K562 (cell line): Measurements from ENCODE around the gene TMEM72. TPM values are rescaled to one million over a fixed set of nuclear protein-coding genes. Genes with fewer than 3 reads are reported as not detected.

Experiments used
- HNRNPL ChIP-seq: fragments of 200-400 bp; formaldehyde crosslinking; IDR thresholded peaks from 2 replicates; pipeline ENCODE4 v1.6.1; 2017; ENCODE audit warnings: low read depth, mild to moderate bottlenecking, low read length
- polyA plus RNA-seq, 8 experiments: library from polyadenylated mRNA; depleted of rRNA in 4 of 8; stranded (reverse) in 5 of 8; unstranded in 3 of 8; fragments of >200 nt; fragmentation: Nextera tagmentation in 2 of 8; fragmentation: Illumina TruSeq in 1 of 8; extraction: Ambion mirVana in 2 of 8; extraction: Trizol in 1 of 8; gene quantifications; 2 replicates each; pipeline versions ENCODE4 v1.2.1 to v1.2.3, GENCODE V29; 2011 to 2014; ENCODE audit warnings: inconsistent platforms in 1 of 8, missing spikeins in 1 of 8
- total RNA-seq, 7 experiments: library from RNA; depleted of rRNA in 6 of 7; stranded (reverse); fragments of >200 nt in 6 of 7; fragmentation: Illumina TruSeq in 2 of 7; extraction: Trizol in 2 of 7; gene quantifications; 2 replicates each; pipeline versions ENCODE4 v1.2.1 to v1.2.3, GENCODE V29; 2011 to 2021; ENCODE audit warnings: low replicate concordance in 1 of 7
- TF ChIP-seq, protein P1 (sequence below): fragments of 250-450 bp; sonication (Bioruptor Pico); IDR thresholded peaks from 2 replicates; pipeline ENCODE4 v1.5.0; 2021; ENCODE audit warnings: mild to moderate bottlenecking, borderline replicate concordance
- TF ChIP-seq, protein P2 (sequence below), 3 experiments: IDR thresholded peaks in 2 of 3; conservative IDR thresholded peaks in 1 of 3; 2 replicates each; pipeline ENCODE4 v1.5.1; 2011 to 2012; ENCODE audit warnings: low read length in 3 of 3, mild to moderate bottlenecking in 3 of 3, control low read depth in 2 of 3, improper control_type of control experiment in 1 of 3, inconsistent platforms in 1 of 3, low read depth in 1 of 3, mixed read lengths in 1 of 3, moderate library complexity in 1 of 3; ENCODE audit not compliant: insufficient read depth in 2 of 3
- TF ChIP-seq, protein P3 (sequence below), 2 experiments: fragments of 450-650 bp; IDR thresholded peaks; 2 replicates each; pipeline ENCODE4 v1.6.1; 2016; ENCODE audit warnings: mild to moderate bottlenecking in 2 of 2, borderline replicate concordance in 1 of 2, low read depth in 1 of 2, moderate library complexity in 1 of 2
- TF ChIP-seq, protein P4 (sequence below), 2 experiments: fragments of 450-650 bp; formaldehyde crosslinking in 1 of 2; IDR thresholded peaks; 2 replicates each; pipeline versions ENCODE4 v1.4.0 to v1.6.1; 2014 to 2020; ENCODE audit warnings: mild to moderate bottlenecking in 2 of 2, borderline replicate concordance in 1 of 2, low read depth in 1 of 2

Gene TMEM72
- total and polyA plus RNA-seq, 9 of the 15 experiments (the other 6 are each of a cell fraction or from before 2014, with no cell fraction given) = not detected

DNA sequence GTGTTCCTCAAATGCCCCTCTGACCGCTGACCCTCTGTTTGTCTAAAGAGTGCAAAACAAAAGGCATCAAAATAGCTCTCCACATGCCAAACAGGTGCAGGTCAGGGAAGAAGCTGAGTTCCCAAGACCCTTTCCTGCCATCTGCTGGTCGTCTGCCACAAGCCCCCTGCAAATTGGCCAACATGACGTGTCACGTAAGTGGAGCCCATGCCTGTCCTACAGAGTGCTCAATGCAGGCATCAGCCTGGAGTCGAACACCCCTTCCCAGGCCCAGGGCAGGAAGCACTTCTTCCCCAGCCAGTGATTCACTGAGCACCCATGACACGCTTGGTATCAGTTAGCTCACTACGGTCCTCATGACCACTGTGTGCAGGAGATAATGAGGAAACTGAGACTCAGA lies 14.1 kb downstream of the TMEM72 start (continued):
- TF ChIP-seq, protein P1, sequence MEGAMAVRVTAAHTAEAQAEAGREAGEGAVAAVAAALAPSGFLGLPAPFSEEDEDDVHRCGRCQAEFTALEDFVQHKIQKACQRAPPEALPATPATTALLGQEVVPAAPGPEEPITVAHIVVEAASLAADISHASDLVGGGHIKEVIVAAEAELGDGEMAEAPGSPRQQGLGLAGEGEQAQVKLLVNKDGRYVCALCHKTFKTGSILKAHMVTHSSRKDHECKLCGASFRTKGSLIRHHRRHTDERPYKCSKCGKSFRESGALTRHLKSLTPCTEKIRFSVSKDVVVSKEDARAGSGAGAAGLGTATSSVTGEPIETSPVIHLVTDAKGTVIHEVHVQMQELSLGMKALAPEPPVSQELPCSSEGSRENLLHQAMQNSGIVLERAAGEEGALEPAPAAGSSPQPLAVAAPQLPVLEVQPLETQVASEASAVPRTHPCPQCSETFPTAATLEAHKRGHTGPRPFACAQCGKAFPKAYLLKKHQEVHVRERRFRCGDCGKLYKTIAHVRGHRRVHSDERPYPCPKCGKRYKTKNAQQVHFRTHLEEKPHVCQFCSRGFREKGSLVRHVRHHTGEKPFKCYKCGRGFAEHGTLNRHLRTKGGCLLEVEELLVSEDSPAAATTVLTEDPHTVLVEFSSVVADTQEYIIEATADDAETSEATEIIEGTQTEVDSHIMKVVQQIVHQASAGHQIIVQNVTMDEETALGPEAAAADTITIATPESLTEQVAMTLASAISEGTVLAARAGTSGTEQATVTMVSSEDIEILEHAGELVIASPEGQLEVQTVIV (CRISPR knock-in tag) = no peak
- TF ChIP-seq, protein P2, sequence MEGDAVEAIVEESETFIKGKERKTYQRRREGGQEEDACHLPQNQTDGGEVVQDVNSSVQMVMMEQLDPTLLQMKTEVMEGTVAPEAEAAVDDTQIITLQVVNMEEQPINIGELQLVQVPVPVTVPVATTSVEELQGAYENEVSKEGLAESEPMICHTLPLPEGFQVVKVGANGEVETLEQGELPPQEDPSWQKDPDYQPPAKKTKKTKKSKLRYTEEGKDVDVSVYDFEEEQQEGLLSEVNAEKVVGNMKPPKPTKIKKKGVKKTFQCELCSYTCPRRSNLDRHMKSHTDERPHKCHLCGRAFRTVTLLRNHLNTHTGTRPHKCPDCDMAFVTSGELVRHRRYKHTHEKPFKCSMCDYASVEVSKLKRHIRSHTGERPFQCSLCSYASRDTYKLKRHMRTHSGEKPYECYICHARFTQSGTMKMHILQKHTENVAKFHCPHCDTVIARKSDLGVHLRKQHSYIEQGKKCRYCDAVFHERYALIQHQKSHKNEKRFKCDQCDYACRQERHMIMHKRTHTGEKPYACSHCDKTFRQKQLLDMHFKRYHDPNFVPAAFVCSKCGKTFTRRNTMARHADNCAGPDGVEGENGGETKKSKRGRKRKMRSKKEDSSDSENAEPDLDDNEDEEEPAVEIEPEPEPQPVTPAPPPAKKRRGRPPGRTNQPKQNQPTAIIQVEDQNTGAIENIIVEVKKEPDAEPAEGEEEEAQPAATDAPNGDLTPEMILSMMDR (IDR thresholded peaks at IDR 0.05 in 2 of 3, conservative IDR thresholded peaks at IDR 0.05 in 1 of 3; ENCODE audit: insufficient read depth in 2 of 3, low read depth in 1 of 3, low read length in 3 of 3) = peak; percentile 65 to 73 (median 70)
- TF ChIP-seq, protein P3, sequence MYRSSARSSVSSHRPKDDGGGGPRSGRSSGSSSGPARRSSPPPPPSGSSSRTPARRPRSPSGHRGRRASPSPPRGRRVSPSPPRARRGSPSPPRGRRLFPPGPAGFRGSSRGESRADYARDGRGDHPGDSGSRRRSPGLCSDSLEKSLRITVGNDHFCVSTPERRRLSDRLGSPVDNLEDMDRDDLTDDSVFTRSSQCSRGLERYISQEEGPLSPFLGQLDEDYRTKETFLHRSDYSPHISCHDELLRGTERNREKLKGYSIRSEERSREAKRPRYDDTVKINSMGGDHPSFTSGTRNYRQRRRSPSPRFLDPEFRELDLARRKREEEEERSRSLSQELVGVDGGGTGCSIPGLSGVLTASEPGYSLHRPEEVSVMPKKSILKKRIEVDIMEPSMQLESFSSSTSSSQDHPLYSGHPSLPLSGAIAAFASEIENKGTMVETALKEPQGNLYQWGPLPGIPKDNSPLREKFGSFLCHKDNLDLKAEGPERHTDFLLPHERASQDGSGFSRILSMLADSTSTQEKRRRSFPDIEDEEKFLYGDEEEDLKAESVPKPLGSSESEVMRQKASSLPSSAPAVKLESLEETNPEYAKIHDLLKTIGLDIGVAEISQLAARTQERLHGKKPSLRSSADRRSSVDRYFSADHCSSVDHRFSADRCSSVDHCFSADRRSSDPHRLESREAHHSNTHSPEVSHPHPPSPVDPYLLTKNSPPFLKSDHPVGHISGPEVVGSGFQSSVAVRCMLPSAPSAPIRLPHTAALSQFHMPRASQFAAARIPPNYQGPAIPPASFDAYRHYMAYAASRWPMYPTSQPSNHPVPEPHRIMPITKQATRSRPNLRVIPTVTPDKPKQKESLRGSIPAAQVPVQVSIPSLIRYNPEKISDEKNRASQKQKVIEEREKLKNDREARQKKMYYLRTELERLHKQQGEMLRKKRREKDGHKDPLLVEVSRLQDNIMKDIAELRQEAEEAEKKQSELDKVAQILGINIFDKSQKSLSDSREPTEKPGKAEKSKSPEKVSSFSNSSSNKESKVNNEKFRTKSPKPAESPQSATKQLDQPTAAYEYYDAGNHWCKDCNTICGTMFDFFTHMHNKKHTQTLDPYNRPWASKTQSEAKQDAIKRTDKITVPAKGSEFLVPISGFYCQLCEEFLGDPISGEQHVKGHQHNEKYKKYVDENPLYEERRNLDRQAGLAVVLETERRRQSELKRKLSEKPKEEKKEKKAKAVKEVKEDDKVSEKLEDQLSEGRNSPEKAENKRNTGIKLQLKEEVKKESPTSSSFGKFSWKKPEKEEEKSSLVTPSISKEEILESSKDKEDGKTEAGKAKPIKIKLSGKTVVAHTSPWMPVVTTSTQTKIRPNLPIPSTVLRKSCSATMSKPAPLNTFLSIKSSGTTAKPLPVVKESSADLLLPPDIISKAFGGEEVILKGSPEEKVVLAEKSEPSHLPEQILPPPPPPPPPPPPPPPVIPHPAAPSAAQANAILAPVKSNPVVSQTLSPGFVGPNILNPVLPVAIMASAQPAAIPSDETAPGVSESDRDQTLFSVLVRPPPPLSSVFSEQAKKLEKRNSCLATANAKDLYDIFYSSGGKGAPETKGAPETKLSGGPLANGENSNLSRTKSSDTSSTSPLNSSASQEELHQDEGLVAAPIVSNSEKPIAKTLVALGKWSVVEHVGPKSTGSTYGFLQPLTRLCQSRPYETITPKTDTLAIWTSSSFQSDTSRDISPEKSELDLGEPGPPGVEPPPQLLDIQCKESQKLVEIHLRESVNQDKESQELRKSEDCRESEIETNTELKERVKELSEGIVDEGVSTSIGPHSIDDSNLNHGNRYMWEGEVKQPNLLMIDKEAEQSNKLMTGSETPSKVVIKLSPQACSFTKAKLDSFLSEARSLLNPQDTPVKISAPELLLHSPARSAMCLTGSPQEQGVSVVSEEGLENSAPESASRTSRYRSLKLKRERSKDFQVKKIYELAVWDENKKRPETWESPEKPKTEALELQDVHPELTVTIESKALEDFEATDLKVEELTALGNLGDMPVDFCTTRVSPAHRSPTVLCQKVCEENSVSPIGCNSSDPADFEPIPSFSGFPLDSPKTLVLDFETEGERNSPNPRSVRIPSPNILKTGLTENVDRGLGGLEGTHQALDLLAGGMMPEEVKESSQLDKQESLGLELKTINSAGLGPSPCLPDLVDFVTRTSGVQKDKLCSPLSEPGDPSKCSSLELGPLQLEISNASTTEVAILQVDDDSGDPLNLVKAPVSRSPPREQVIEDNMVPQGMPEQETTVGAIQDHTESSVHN (IDR thresholded peaks at IDR 0.05; ENCODE audit: borderline replicate concordance in 1 of 2, low read depth in 1 of 2) = no peak
- TF ChIP-seq HNRNPL = no peak
- TF ChIP-seq, protein P4, sequence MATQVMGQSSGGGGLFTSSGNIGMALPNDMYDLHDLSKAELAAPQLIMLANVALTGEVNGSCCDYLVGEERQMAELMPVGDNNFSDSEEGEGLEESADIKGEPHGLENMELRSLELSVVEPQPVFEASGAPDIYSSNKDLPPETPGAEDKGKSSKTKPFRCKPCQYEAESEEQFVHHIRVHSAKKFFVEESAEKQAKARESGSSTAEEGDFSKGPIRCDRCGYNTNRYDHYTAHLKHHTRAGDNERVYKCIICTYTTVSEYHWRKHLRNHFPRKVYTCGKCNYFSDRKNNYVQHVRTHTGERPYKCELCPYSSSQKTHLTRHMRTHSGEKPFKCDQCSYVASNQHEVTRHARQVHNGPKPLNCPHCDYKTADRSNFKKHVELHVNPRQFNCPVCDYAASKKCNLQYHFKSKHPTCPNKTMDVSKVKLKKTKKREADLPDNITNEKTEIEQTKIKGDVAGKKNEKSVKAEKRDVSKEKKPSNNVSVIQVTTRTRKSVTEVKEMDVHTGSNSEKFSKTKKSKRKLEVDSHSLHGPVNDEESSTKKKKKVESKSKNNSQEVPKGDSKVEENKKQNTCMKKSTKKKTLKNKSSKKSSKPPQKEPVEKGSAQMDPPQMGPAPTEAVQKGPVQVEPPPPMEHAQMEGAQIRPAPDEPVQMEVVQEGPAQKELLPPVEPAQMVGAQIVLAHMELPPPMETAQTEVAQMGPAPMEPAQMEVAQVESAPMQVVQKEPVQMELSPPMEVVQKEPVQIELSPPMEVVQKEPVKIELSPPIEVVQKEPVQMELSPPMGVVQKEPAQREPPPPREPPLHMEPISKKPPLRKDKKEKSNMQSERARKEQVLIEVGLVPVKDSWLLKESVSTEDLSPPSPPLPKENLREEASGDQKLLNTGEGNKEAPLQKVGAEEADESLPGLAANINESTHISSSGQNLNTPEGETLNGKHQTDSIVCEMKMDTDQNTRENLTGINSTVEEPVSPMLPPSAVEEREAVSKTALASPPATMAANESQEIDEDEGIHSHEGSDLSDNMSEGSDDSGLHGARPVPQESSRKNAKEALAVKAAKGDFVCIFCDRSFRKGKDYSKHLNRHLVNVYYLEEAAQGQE (IDR thresholded peaks at IDR 0.05; ENCODE audit: borderline replicate concordance) = peak; percentile 65; the same call in 1 of the 2 replicates
- TF ChIP-seq, protein P4 (CRISPR knock-in tag; IDR thresholded peaks at IDR 0.05; ENCODE audit: low read depth) = no peak
